ENCODE results near the gene SSBP2.

GRCh38 chr5:81397176-81397575, 353.7 kb downstream of the SSBP2 start:
- no peak for TF ChIP-seq POLR2A (IDR thresholded peaks at IDR 0.05; ENCODE audit: borderline replicate concordance, extremely low read depth, insufficient read depth, insufficient read length)
- no peak for TF ChIP-seq EZH2 (IDR thresholded peaks at IDR 0.05)
- no peak for TF ChIP-seq CEBPB (IDR thresholded peaks at IDR 0.05; ENCODE audit: low read depth)
- TF ChIP-seq CTCF (IDR thresholded peaks at IDR 0.05 in 2 of 3, conservative IDR thresholded peaks at IDR 0.05 in 1 of 3; ENCODE audit: borderline replicate concordance in 1 of 3, insufficient read depth in 1 of 3, low read depth in 2 of 3, low read length in 2 of 3): no peak
- no peak for TF ChIP-seq ZNF274 (IDR thresholded peaks at IDR 0.05; ENCODE audit: low read depth, low read length)
- TF ChIP-seq MAX (IDR thresholded peaks at IDR 0.05): no peak

Data from HCT116 (cell line).